K562 (cell line): ENCODE results near the gene MYMX. TPM values are rescaled to one million over a fixed set of nuclear protein-coding genes. Genes with fewer than 3 reads are reported as not detected.

ENCODE experiments used
- ATAC-seq: fragments of 200-7000 bp; cut with Tn5 transposase; 3 replicates; pipeline ENCODE4 v1.9.1; 2020; ENCODE audit warnings: moderate library complexity
- BruUV-seq: library from RNA; stranded (reverse); fragments of 400-500 nt; replicated peaks from 2 replicates; lab custom pipeline; 2021; lab: Mats Ljungman, UMichigan
- CTCF ChIA-PET: fragments of 300-600 bp; formaldehyde crosslinking; extraction: SDS; loops from one replicate; lab custom pipeline; 2021; ENCODE audit warnings: low intra/inter-chr PET ratio; lab: Yijun Ruan, JAX
- POLR2A ChIA-PET: fragments of 300-600, 350-650 bp; sonication (Branson Sonifier 250); formaldehyde crosslinking; extraction: SDS; loops from one replicate; lab custom pipeline; 2021; ENCODE audit warnings: antibody characterized with exemption, inconsistent platforms; lab: Yijun Ruan, JAX
- DNase-seq, 4 experiments: peaks; one replicate each; pipeline versions ENCODE4 v3.0.0 to v3.0.0-alpha.2; 2011 to 2018; ENCODE audit warnings: low spot score in 3 of 4, mixed read lengths in 3 of 4; ENCODE audit errors: extremely low read depth in 1 of 4
- FAIRE-seq: peaks from 2 replicates; lab custom pipeline; 2011; peaks lifted over from hg19 to GRCh38; lab: Jason Lieb, UNC
- H2AFZ ChIP-seq: 2 replicates; pipeline ENCODE4 v1.6.0; 2011; ENCODE audit warnings: low read depth, low read length, control low read depth, inconsistent platforms
- H3K27ac ChIP-seq: fragments of 200-600 bp; 3 replicates; pipeline ENCODE4 v1.8.0; 2011; ENCODE audit warnings: low read depth, mild to moderate bottlenecking, control low read depth, inconsistent platforms, low read length, moderate library complexity, mixed read lengths; ENCODE audit errors: extremely low read depth
- H3K27me3 ChIP-seq, 2 experiments: fragments of 300-600 bp in 1 of 2; 2 replicates in 1 of 2; 3 replicates in 1 of 2; pipeline versions ENCODE4 v1.6.0 to v1.8.0; 2011; ENCODE audit warnings: inconsistent platforms in 2 of 2, low read length in 2 of 2, mild to moderate bottlenecking in 1 of 2, mixed read lengths in 1 of 2, moderate library complexity in 1 of 2; ENCODE audit not compliant: control insufficient read depth in 2 of 2, insufficient read depth in 2 of 2
- H3K36me3 ChIP-seq: fragments of 300-600 bp; 3 replicates; pipeline ENCODE4 v1.8.0; 2011; ENCODE audit warnings: mild to moderate bottlenecking, low read length, inconsistent platforms; ENCODE audit not compliant: control insufficient read depth, insufficient read depth
- H3K4me1 ChIP-seq, 2 experiments: fragments of 200-600 bp in 1 of 2; replicated peaks in 1 of 2; 2 replicates in 1 of 2; 3 replicates in 1 of 2; pipeline versions ENCODE4 v1.5.1 to v1.8.0; 2011; ENCODE audit warnings: inconsistent platforms in 2 of 2, low read length in 2 of 2, mild to moderate bottlenecking in 1 of 2, mixed read lengths in 1 of 2, moderate library complexity in 1 of 2; ENCODE audit not compliant: control insufficient read depth in 2 of 2, insufficient read depth in 2 of 2
- H3K4me2 ChIP-seq: 2 replicates; pipeline ENCODE4 v1.6.1; 2011; ENCODE audit warnings: low read length, control low read depth, inconsistent platforms, mixed read lengths; ENCODE audit not compliant: insufficient read depth
- H3K4me3 ChIP-seq: fragments of 200-600 bp; sonication (generic), shearing (Covaris generic); 2 replicates; pipeline ENCODE4 v1.5.1; 2016; ENCODE audit warnings: control low read depth, inconsistent platforms
- H3K79me2 ChIP-seq: fragments of 200-600 bp; 3 replicates; pipeline ENCODE4 v1.8.0; 2011; ENCODE audit warnings: low read length, inconsistent platforms; ENCODE audit not compliant: control insufficient read depth, insufficient read depth
- H3K9ac ChIP-seq, 2 experiments: 2 replicates each; pipeline versions ENCODE4 v1.6.0 to v1.6.1; 2011; ENCODE audit warnings: low read depth in 2 of 2, low read length in 2 of 2, control low read depth in 1 of 2, inconsistent platforms in 1 of 2, mild to moderate bottlenecking in 1 of 2, mixed read lengths in 1 of 2; ENCODE audit not compliant: insufficient read depth in 1 of 2
- H3K9me1 ChIP-seq: one replicate; pipeline ENCODE4 v1.6.0; 2011; ENCODE audit warnings: inconsistent platforms, mild to moderate bottlenecking, low read length, moderate library complexity; ENCODE audit not compliant: control insufficient read depth, insufficient read depth
- H3K9me3 ChIP-seq: replicated peaks from 2 replicates; pipeline ENCODE4 v1.5.1; 2011; ENCODE audit warnings: low read depth, low read length, inconsistent platforms; ENCODE audit not compliant: control insufficient read depth, insufficient read depth
- H4K20me1 ChIP-seq: replicated peaks from 2 replicates; pipeline ENCODE4 v1.6.1; 2011; ENCODE audit warnings: low read length, inconsistent platforms, mixed read lengths; ENCODE audit not compliant: control insufficient read depth, insufficient read depth
- ETV6 ChIP-seq, 3 experiments: fragments of 150-350 bp in 1 of 3; sonication (generic) in 1 of 3; formaldehyde crosslinking in 1 of 3; IDR thresholded peaks; 2 replicates each; pipeline versions ENCODE4 v1.6.1 to v1.8.0; 2014 to 2022; ENCODE audit warnings: borderline replicate concordance in 2 of 3, low read depth in 2 of 3, antibody characterized with exemption in 1 of 3, low read length in 1 of 3, mild to moderate bottlenecking in 1 of 3, missing genetic modification reagents in 1 of 3
- FOXM1 ChIP-seq, 2 experiments: fragments of 450-650 bp in 1 of 2; sonication (generic) in 1 of 2; formaldehyde crosslinking in 1 of 2; IDR thresholded peaks; 2 replicates each; pipeline versions ENCODE4 v1.6.1 to v1.9.0; 2017 to 2022; ENCODE audit warnings: low read depth in 2 of 2, mild to moderate bottlenecking in 2 of 2, missing genetic modification reagents in 1 of 2, moderate library complexity in 1 of 2
- KLF13 ChIP-seq: fragments of 450-650 bp; IDR thresholded peaks from 2 replicates; pipeline ENCODE4 v1.6.1; 2016; ENCODE audit warnings: missing genetic modification characterization, low read depth, mild to moderate bottlenecking, missing compliant biosample characterization, moderate library complexity, borderline replicate concordance
- MYNN ChIP-seq, 2 experiments: sonication (generic); formaldehyde crosslinking in 1 of 2; IDR thresholded peaks; 2 replicates each; pipeline versions ENCODE4 v1.5.0 to v1.6.1; 2016 to 2020; ENCODE audit warnings: antibody characterized with exemption in 1 of 2, missing genetic modification reagents in 1 of 2
- POLR2G ChIP-seq: fragments of 200-400 bp; formaldehyde crosslinking; IDR thresholded peaks from 2 replicates; pipeline ENCODE4 v1.6.1; 2017; ENCODE audit warnings: low read depth, mild to moderate bottlenecking, antibody characterized with exemption, low read length, moderate library complexity
- RB1 ChIP-seq: fragments of 450-650 bp; IDR thresholded peaks from 2 replicates; pipeline ENCODE4 v1.6.1; 2017; ENCODE audit warnings: low read depth, mild to moderate bottlenecking
- SIN3B ChIP-seq: fragments of 450-650 bp; IDR thresholded peaks from 2 replicates; pipeline ENCODE4 v1.6.1; 2017; ENCODE audit warnings: low read depth, mild to moderate bottlenecking, moderate library complexity
- WGBS: fragments of 100-300 bp; shearing (Covaris generic); methylation state at CpG from one replicate; pipeline ENCODE4 v1.1.6; 2016; ENCODE audit warnings: low coverage, mixed read lengths; ENCODE audit not compliant: insufficient coverage; ENCODE audit errors: missing lambda C conversion rate; 5-methylcytosine and 5-hydroxymethylcytosine counted together
- in situ Hi-C: fragments of 300-500 bp; cut with MboI; formaldehyde crosslinking; loops from 4 replicates; pipeline ENCODE4 v1.15.0; 2018; ENCODE audit warnings: inconsistent platforms, mixed read lengths
- intact Hi-C: fragments of 100-400 bp; cut with micrococcal nuclease; formaldehyde crosslinking; loops from 2 replicates; pipeline ENCODE4 v1.14.2; 2022
- polyA plus RNA-seq, 8 experiments: library from polyadenylated mRNA; depleted of rRNA in 4 of 8; stranded (reverse) in 5 of 8; unstranded in 3 of 8; fragments of >200 nt; fragmentation: Nextera tagmentation in 2 of 8; fragmentation: Illumina TruSeq in 1 of 8; extraction: Ambion mirVana in 2 of 8; extraction: Trizol in 1 of 8; gene quantifications; 2 replicates each; pipeline versions ENCODE4 v1.2.1 to v1.2.3, GENCODE V29; 2011 to 2014; ENCODE audit warnings: inconsistent platforms in 1 of 8, missing spikeins in 1 of 8
- total RNA-seq, 7 experiments: library from RNA; depleted of rRNA in 6 of 7; stranded (reverse); fragments of >200 nt in 6 of 7; fragmentation: Illumina TruSeq in 2 of 7; extraction: Trizol in 2 of 7; gene quantifications; 2 replicates each; pipeline versions ENCODE4 v1.2.1 to v1.2.3, GENCODE V29; 2011 to 2021; ENCODE audit warnings: low replicate concordance in 1 of 7
- TF ChIP-seq, protein P1 (sequence below): fragments of 250-450 bp; sonication (Bioruptor Pico); IDR thresholded peaks from 2 replicates; pipeline ENCODE4 v1.9.0; 2021; ENCODE audit warnings: mild to moderate bottlenecking, inconsistent platforms
- TF ChIP-seq, protein P2 (sequence below): sonication (generic); formaldehyde crosslinking; IDR thresholded peaks from 2 replicates; pipeline ENCODE4 v1.8.1; 2023; ENCODE audit warnings: mild to moderate bottlenecking, missing genetic modification reagents, moderate library complexity
- TF ChIP-seq, protein P3 (sequence below): fragments of 200-800 bp; sonication (Bioruptor generic); IDR thresholded peaks from 2 replicates; pipeline ENCODE4 v1.6.1; 2017; ENCODE audit warnings: missing genetic modification characterization, missing compliant biosample characterization

The MYMX gene
- total and polyA plus RNA-seq, 9 of the 15 experiments (the other 6 are each of a cell fraction or from before 2014, with no cell fraction given) = 0.12 TPM; not detected in 8

DNA sequence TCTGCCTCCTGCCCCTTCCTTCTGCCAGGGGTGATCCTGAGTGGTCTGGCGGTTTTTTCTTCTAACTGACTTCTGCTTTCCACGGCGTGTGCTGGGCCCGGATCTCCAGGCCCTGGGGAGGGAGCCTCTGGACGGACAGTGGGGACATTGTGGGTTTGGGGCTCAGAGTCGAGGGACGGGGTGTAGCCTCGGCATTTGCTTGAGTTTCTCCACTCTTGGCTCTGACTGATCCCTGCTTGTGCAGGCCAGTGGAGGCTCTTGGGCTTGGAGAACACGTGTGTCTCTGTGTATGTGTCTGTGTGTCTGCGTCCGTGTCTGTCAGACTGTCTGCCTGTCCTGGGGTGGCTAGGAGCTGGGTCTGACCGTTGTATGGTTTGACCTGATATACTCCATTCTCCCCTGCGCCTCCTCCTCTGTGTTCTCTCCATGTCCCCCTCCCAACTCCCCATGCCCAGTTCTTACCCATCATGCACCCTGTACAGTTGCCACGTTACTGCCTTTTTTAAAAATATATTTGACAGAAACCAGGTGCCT is 16.9 kb downstream of the MYMX start (continued):
- TF ChIP-seq, protein P1, sequence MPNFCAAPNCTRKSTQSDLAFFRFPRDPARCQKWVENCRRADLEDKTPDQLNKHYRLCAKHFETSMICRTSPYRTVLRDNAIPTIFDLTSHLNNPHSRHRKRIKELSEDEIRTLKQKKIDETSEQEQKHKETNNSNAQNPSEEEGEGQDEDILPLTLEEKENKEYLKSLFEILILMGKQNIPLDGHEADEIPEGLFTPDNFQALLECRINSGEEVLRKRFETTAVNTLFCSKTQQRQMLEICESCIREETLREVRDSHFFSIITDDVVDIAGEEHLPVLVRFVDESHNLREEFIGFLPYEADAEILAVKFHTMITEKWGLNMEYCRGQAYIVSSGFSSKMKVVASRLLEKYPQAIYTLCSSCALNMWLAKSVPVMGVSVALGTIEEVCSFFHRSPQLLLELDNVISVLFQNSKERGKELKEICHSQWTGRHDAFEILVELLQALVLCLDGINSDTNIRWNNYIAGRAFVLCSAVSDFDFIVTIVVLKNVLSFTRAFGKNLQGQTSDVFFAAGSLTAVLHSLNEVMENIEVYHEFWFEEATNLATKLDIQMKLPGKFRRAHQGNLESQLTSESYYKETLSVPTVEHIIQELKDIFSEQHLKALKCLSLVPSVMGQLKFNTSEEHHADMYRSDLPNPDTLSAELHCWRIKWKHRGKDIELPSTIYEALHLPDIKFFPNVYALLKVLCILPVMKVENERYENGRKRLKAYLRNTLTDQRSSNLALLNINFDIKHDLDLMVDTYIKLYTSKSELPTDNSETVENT (CRISPR knock-in tag) = no peak

DNA sequence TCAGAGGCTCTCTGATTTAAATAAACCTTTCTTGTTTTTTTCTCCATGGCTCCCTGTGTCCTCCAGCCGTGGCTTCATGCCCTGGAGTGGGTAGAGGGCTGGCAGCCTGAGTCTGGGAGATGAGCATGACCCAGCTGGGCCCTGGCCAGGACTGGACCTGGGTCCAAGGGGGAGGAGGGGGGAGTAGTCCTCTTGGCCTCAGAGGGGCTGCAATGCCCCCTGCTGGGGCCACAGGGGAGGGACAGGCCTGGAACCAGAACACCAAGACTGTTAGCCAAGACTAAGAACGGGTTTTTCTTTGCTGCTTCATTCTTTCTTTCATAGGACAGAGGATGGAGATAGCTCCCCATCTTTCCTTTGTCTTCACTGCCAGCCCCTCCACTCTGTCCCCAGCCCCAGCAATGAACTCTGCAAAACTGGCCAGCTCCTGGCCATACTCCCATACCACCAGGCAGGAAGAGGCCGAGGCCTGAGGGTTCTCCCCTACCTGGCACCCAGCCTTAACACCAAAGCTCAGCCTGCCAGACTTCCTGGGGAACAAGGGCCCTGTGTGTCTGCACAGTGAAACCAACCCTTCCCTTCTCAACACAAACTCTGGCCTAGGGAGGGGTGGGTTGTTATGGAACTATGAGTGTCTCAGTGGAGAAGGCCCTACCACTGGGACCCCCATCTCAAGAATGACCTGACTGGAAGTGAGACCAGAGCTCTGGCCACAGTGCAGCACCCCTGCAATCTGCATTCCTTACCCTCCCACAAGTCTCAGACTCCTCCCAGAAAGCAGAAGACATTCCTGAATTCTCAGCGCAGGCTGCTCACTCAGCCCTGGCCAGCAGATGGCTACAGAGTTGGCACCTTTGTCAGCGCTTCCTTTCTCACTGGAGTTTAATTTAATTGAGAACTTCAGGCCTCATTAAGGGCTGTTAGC is 17.6 kb downstream of the MYMX start:
- in situ Hi-C loops = loop anchor here (5.0 kb wide), 1 partner anchor 62 kb away; no protein-coding TSS in a partner anchor
- H3K4me1 ChIP-seq = peaks cover 16 to 37% of the 10 kb centered on the region in 2 experiments; a peak in 4 of 5 replicates
- ChIA-PET POLR2A (interaction anchor here (0.6 to 6.0 kb wide), 9 partner anchors 8 to 385 kb away, joined by 3 to 90 read pairs (median 3); partner anchors contain the start of genes HSP90AB1 and SLC29A1), CTCF (interaction anchor here (0.8 to 3.3 kb wide), 3 partner anchors 62 to 138 kb away, joined by 3 to 26 read pairs (median 7); no protein-coding TSS in a partner anchor)
- H3K27ac ChIP-seq = no peak overlapping the region
- ATAC-seq (peak; percentile 77), DNase-seq (peak; percentile 80 to 85 (median 82)), FAIRE-seq (peak; percentile 86)
- no peak overlapping the region for H2AFZ ChIP-seq
- BruUV-seq = no TSS peak
- H3K4me2 ChIP-seq = no peak overlapping the region
- no peaks in the 10 kb centered on the region for H4K20me1 ChIP-seq
- H3K36me3 ChIP-seq = peaks cover 56% of the 10 kb centered on the region
- WGBS = 64% methylated on average over 5 of the region's 5 CpGs
- H3K9me3 ChIP-seq = no peaks in the 10 kb centered on the region
- H3K9me1 ChIP-seq = no peaks in the 10 kb centered on the region
- no peaks in the 10 kb centered on the region for H3K27me3 ChIP-seq
- no peak overlapping the region for H3K9ac ChIP-seq
- no peaks in the 10 kb centered on the region for H3K79me2 ChIP-seq
- intact Hi-C loops = loop anchor here (1.0 kb wide), 1 partner anchor 62 kb away; no protein-coding TSS in a partner anchor
- H3K4me3 ChIP-seq = no peak overlapping the region
- TF ChIP-seq POLR2G (0 out of 2 replicates have a peak, but pooled peaks have one; percentile 31), RB1 (peak; percentile 51; the same call in 1 of the 2 replicates), ETV6 (IDR thresholded peaks at IDR 0.05; ENCODE audit: borderline replicate concordance in 1 of 2, low read depth in 2 of 2, low read length in 1 of 2) (no peak), ETV6 (CRISPR knock-in tag; IDR thresholded peaks at IDR 0.05; ENCODE audit: borderline replicate concordance) (no peak), MYNN (IDR thresholded peaks at IDR 0.05) (0 out of 2 replicates have a peak, but pooled peaks have one; percentile 30), MYNN (CRISPR knock-in tag; IDR thresholded peaks at IDR 0.05) (no peak), SIN3B (peak; percentile 16; the same call in 1 of the 2 replicates), FOXM1 (IDR thresholded peaks at IDR 0.05; ENCODE audit: low read depth) (peak; percentile 23; the same call in 1 of the 2 replicates), FOXM1 (CRISPR knock-in tag; IDR thresholded peaks at IDR 0.05; ENCODE audit: low read depth) (no peak), KLF13 (0 out of 2 replicates have a peak, but pooled peaks have one; percentile 49)
- TF ChIP-seq, protein P2, sequence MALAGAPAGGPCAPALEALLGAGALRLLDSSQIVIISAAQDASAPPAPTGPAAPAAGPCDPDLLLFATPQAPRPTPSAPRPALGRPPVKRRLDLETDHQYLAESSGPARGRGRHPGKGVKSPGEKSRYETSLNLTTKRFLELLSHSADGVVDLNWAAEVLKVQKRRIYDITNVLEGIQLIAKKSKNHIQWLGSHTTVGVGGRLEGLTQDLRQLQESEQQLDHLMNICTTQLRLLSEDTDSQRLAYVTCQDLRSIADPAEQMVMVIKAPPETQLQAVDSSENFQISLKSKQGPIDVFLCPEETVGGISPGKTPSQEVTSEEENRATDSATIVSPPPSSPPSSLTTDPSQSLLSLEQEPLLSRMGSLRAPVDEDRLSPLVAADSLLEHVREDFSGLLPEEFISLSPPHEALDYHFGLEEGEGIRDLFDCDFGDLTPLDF = no peak
- TF ChIP-seq, protein P3, sequence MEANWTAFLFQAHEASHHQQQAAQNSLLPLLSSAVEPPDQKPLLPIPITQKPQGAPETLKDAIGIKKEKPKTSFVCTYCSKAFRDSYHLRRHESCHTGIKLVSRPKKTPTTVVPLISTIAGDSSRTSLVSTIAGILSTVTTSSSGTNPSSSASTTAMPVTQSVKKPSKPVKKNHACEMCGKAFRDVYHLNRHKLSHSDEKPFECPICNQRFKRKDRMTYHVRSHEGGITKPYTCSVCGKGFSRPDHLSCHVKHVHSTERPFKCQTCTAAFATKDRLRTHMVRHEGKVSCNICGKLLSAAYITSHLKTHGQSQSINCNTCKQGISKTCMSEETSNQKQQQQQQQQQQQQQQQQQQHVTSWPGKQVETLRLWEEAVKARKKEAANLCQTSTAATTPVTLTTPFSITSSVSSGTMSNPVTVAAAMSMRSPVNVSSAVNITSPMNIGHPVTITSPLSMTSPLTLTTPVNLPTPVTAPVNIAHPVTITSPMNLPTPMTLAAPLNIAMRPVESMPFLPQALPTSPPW (CRISPR knock-in tag) = peak; percentile 98
